DMS79 (cell line): ENCODE data around the gene ACOX1.

Source experiments
- DNase-seq: peaks from one replicate; lab custom pipeline; 2025; lab: John Stamatoyannopoulos, UW

Gene ACOX1

GRCh38 chr17:75933808-75934207 lies 45.2 kb downstream of the ACOX1 start:
- no peak for DNase-seq

- no peak for DNase-seq
Measured at GRCh38 chr17:75932852-75933251, 46.1 kb downstream of the ACOX1 start.

- DNase-seq, result no peak
Measured at GRCh38 chr17:75931062-75931461, 47.9 kb downstream of the ACOX1 start.

- DNase-seq, result no peak
Measured at GRCh38 chr17:75927286-75927922, 51.6 kb downstream of the ACOX1 start.

GRCh38 chr17:75926456-75926855 lies 52.5 kb downstream of the ACOX1 start:
- no peak for DNase-seq

GRCh38 chr17:75925912-75926311 lies 53.1 kb downstream of the ACOX1 start:
- no peak for DNase-seq

- no peak for DNase-seq
Measured at GRCh38 chr17:75925103-75925502, 53.9 kb downstream of the ACOX1 start.

GRCh38 chr17:75922963-75923874 lies 55.7 kb downstream of the ACOX1 start:
- no peak for DNase-seq

GRCh38 chr17:75922173-75922961 lies 56.6 kb downstream of the ACOX1 start:
- no peak for DNase-seq

- DNase-seq, result no peak
Measured at GRCh38 chr17:75921596-75921995, 57.4 kb downstream of the ACOX1 start.

GRCh38 chr17:75920045-75920560 lies 58.9 kb downstream of the ACOX1 start:
- no peak for DNase-seq

GRCh38 chr17:75919611-75920010 lies 59.4 kb downstream of the ACOX1 start:
- DNase-seq, result no peak

GRCh38 chr17:75917917-75918445 lies 61.0 kb downstream of the ACOX1 start:
- no peak for DNase-seq

- DNase-seq, result no peak
Measured at GRCh38 chr17:75917141-75917916, 61.6 kb downstream of the ACOX1 start.

- no peak for DNase-seq
Measured at GRCh38 chr17:75915268-75915667, 63.7 kb downstream of the ACOX1 start.

- no peak for DNase-seq
Measured at GRCh38 chr17:75914643-75915267, 64.2 kb downstream of the ACOX1 start.

- DNase-seq, result no peak
Measured at GRCh38 chr17:75913537-75914210, 65.3 kb downstream of the ACOX1 start.

- DNase-seq, result peak; percentile 37
Measured at GRCh38 chr17:75910699-75911098, 68.3 kb downstream of the ACOX1 start.

- peak; percentile 68 for DNase-seq
Measured at GRCh38 chr17:75909812-75910274, 69.1 kb downstream of the ACOX1 start.
